COR-L47 (cell line): ENCODE data around the gene UMPS.

ENCODE experiments used
- DNase-seq: peaks from one replicate; lab custom pipeline; 2025; lab: John Stamatoyannopoulos, UW

UMPS gene

DNA sequence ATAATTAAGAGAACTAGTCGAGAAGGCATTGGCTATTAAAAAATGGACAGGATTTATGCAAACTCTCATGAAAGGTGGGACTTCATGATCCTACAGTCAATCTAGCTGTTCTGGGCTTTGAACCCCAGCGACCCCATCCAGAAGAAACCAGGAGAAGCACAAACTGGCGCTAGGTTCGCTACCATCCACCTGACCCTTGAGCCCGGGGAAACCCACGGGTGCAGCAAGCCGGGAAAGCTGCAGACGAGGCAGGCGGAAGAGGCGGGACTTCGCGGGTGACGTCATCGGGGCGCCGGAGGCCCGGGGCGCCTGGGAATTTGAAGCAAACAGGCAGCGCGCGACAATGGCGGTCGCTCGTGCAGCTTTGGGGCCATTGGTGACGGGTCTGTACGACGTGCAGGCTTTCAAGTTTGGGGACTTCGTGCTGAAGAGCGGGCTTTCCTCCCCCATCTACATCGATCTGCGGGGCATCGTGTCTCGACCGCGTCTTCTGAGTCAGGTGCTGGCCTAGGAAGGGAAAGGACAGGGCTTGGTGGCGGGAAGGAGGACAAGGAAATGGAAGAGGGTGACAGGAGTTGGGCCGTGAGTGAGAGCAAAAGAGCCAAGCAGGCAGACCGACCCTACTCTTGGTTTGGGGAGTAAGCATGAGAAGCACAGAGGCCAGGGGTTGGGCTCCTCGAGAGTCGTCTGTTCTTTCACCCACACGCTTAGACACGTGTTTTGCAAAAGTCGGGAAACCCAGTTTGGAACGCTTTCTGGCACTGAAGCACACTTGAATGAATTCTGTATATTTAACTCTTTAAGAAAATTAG, at the start of gene UMPS:
TSS of gene UMPS (plus strand) at position 324 of the 812 bp plus-strand sequence. CDS start at position 344, 20 bp downstream.
- peak; percentile 89 for DNase-seq

- DNase-seq, result no peak
These were observed 49.7 kb upstream of the UMPS start for GRCh38 chr3:124680521-124680920.

- DNase-seq, result no peak
These were observed 48.0 kb upstream of the UMPS start for GRCh38 chr3:124682263-124682662.

DNA sequence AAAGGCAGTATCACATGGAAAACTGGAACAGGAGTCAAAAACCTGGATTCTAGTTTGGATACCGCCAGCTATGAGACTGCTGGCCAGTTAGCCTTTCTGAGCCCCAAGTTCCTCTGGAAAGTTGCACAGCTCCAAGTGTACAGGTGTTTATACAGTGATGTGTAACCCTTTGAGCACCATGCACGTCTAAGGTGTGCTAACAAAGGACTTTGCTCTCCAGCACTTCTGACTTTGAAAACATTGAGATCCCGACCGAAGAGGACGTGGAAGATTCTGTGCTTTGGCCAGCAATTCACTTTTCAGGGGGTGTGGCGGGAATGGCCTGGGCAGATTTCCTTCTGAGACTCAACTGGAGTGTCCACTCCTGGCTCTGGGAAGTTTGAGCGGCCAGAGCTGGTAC, 45.8 kb upstream of the UMPS start:
- DNase-seq, result no peak

- DNase-seq, result no peak
These were observed 45.2 kb upstream of the UMPS start for GRCh38 chr3:124685067-124685466.

- DNase-seq, result no peak
These were observed 44.8 kb upstream of the UMPS start for GRCh38 chr3:124685481-124685880.

DNA sequence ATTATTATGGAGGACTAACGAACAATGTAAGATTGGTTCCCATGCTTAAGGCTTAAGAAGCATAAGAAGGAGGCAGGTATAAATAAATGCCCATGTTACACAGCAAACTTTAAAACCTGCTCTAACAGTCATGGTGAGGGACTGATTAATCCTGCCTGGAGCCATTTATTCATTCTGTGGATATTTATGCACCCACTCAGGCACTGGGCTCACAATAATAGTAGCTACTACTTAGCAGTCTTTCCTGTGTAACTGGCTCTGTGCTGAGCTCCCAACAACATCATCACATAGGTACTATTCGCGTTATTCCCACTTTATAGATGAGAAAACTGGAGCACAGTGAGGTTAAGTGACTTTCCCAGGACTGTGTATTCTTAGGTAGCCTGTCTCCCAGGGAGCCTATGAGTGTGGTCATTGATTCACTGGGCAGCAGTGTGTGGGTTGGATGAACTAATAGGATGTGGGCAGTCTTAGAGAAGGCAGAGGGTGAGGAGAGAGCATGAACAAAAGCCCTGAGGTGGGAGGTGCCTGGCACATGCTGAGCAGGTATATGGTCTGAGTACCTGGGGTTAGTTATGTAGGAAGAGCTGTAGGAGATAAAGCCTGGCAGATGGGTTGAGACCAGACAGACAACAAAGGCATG, 44.1 kb upstream of the UMPS start:
- no peak for DNase-seq

DNA sequence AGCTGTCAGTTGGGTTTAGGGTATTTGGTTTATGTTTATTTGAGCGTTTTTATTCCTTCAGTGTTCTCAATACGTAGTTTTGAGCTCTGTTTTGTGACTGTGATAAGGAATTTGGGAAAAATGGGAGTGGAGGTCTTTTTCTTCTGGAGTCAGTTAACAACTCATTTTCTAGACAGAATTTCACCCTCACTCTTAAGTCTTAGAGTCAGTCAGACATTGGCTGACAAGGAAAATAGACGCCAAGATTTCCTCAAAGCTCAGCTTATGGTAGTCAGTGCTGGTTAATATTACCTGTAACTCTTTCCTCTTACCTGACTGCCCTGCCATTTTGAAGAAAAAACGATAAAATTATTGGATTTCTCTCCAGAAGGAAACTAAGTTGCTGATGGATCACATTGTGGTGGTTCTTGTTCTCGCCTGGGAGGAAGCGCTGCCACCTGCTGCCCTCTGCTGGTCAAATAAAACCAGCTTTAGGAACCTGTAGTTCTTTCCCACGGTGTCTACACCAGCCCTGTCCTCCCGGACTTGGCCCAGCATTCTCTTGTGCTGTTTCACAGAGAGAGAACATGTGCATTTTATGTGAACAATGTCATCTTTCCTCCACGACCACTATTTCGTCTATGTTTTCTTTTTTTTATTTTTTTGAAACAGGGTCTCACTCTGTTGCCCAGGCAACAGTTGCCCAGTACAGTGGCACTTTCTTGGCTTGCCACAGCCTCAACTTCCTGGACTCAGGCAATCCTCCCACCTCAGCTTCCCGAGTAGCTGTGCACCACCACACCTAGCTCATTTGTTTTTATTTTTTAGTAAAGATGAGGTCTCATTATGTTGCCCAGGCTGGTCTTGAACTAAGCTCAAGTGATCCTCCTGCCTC, 41.4 kb upstream of the UMPS start:
- DNase-seq, result peak; percentile 66

GRCh38 chr3:124691599-124691998, 38.7 kb upstream of the UMPS start:
- DNase-seq, result no peak

DNA sequence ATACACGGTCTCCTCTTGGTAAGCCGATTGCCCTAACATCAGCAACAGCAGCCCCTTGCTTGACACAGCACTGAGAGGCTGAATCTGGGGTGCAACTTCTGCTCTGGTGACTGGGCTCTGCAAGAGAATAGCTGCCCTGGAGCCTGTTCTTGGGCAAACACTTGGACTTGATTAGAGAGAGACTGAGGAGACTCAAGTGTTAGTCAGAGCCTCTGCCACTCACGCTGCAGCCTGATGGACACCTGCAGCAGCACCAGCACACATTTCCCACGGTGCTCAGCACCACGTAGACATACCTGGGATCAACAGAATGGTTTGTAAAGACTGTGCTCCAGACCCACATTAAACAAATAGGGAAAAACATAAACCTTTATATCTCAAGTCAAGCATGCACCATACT, 35.8 kb upstream of the UMPS start:
- no peak for DNase-seq

GRCh38 chr3:124695369-124695768, 34.9 kb upstream of the UMPS start:
- DNase-seq, result no peak

DNA sequence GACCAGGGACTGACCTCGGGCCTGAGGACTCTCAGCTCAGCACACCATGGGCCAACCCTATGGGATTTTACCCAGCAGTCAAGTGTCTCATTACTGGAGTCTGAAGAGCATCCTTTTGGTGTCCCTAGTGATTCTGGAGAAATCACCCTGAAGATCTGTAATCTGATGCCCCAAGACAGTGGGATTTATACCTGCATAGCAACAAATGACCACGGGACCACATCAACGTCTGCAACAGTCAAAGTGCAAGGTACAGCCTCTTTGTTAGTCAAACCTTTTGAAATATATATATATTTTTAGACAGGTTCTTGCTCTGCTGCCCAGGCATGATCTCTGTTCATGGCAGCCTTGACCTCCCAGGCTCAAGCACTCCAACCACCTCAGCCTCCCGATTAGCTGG, 34.2 kb upstream of the UMPS start:
- DNase-seq, result no peak

DNA sequence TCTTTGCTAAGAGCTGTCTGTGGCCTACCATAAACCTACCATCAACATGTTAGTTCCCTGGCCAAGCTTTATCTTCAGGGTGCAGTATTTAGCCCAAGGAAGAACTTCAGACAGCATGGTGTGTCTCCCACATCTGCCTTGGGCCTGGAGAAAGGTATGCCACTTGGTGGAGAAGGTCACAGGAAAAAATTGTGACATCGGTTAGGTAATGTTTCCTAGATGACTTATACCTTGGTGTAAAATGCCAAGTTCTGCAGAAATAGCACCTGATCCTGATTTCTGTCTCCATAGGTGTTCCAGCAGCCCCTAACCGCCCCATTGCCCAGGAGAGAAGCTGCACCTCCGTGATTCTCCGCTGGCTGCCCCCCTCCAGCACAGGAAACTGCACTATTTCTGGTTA, 33.0 kb upstream of the UMPS start:
- DNase-seq, result no peak

DNA sequence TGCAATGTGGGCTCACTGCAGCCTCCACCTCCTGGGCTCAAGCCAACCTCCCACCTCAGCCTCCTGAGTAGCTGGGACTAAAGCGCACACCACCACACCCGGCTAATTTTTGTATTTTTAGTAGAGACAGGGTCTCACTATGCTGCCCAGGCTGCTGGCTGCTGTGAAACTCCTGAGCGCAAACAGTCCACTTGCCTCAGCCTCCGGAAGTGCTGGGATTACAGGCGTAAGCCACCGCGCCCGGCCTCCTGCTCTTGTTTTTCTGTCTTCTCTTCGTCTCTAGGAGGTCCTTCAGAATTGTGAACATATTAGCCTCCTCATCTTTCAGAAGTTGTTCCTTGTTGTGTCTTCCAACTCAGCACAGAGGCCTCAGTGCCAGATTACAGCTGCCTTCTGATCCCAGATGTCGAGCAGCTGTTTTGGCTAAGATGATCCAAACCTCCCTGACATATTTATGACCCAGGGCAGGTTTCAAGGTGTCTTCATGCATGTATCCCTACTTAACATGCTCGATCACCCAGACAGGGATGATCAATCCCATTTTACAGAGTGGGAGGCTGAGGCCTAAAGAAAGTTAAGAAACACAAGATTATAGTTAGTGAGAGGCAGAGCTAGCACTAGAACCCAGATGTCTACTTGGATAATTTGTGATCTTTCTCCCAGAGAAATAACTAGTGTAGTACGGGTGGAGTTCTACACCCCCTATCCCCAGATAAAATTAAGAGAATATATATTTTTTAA, 32.1 kb upstream of the UMPS start:
- DNase-seq, result no peak

GRCh38 chr3:124699051-124699450, 31.2 kb upstream of the UMPS start:
- no peak for DNase-seq

- DNase-seq, result no peak
These were observed 30.4 kb upstream of the UMPS start for GRCh38 chr3:124699686-124700396.

- DNase-seq, result no peak
These were observed 29.2 kb upstream of the UMPS start for GRCh38 chr3:124700880-124701684.

- no peak for DNase-seq
These were observed 28.6 kb upstream of the UMPS start for GRCh38 chr3:124701687-124702086.

DNA sequence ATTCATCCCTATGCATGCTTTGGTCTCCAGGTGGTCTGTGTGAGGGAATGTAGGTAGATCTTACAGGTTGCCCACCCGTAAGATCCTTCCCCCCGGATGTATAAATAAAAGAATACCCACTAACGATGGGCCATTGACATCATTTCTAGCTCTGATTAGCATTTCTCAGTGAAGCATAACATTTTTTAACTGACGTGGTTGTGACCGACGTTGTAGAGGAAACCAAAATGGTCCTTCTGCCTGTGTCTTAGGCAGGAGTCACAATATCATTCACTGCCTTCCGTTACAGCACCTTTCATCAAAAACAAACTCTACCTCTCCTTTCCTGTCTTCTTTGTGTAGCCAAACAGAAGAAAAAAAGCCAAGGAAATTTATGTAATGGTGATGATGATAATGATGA, 27.3 kb upstream of the UMPS start:
- no peak for DNase-seq

DNA sequence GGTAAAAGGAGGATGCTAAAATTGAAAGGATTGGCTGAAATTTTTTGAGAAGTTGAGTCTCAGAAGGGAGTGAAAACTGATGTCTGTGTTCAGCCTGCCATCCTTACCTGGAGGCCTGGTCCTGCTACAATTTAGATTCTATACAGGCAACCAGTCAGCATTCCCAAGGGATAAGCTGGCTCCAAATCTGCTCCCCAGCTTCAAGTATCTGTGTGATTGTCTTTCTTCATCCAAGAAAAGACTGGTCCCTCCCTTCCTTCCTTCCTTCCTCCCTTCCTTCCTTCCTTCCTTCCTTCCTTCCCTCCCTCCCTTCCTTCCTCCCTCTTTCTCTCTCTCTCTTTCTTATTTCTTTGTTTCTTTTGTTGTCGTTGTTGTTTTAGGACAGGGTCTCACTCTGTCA, 24.7 kb upstream of the UMPS start:
- DNase-seq, result no peak
